Measurements from ENCODE around the gene NIT1.
"Not testable (repeated sequence)": the region's sequence is repeated elsewhere in the genome, so short reads cannot be mapped to it uniquely, and the experiment has no call there.

NIT1 gene

GRCh38 chr1:161115961-161116360 is 1.9 kb upstream of the NIT1 start:
- not testable (repeated sequence) for DNase-seq

- DNase-seq = peak; percentile 41
Measured at GRCh38 chr1:161119092-161119903, 1.4 kb downstream of the NIT1 start.

GRCh38 chr1:161121042-161121650 is 3.2 kb downstream of the NIT1 start:
- DNase-seq = no peak

- no peak for DNase-seq
Measured at GRCh38 chr1:161121834-161122233, 3.9 kb downstream of the NIT1 start.

GRCh38 chr1:161122967-161123366 is 5.1 kb downstream of the NIT1 start:
- DNase-seq = no peak

- DNase-seq = no peak
Measured at GRCh38 chr1:161127649-161128048, 9.7 kb downstream of the NIT1 start.

GRCh38 chr1:161128591-161129420 is 10.9 kb downstream of the NIT1 start:
- DNase-seq = no peak

- no peak for DNase-seq
Measured at GRCh38 chr1:161130266-161130665, 12.4 kb downstream of the NIT1 start.

- DNase-seq = no peak
Measured at GRCh38 chr1:161131523-161132409, 13.9 kb downstream of the NIT1 start.

GRCh38 chr1:161132410-161133219 is 14.7 kb downstream of the NIT1 start, which contains the start of gene DEDD:
DEDD (minus strand) TSS chr1:161132667; CDS start chr1:161124462, 8,205 bp downstream.
- DNase-seq = peak; percentile 86

- DNase-seq = no peak
Measured at GRCh38 chr1:161133220-161133740, 15.4 kb downstream of the NIT1 start.

GRCh38 chr1:161137881-161138280 is 20.0 kb downstream of the NIT1 start:
- DNase-seq = no peak

GRCh38 chr1:161138431-161138830 is 20.5 kb downstream of the NIT1 start:
- no peak for DNase-seq

GRCh38 chr1:161139766-161140165 is 21.9 kb downstream of the NIT1 start:
- peak; percentile 35 for DNase-seq

- DNase-seq = no peak
Measured at GRCh38 chr1:161140755-161141400, 23.0 kb downstream of the NIT1 start.

GRCh38 chr1:161145832-161146231 is 27.9 kb downstream of the NIT1 start:
- DNase-seq = no peak

- DNase-seq = no peak
Measured at GRCh38 chr1:161153176-161153575, 35.3 kb downstream of the NIT1 start.

- peak; percentile 78 for DNase-seq
Measured at GRCh38 chr1:161153682-161154337, 35.9 kb downstream of the NIT1 start, which contains the start of gene UFC1. UFC1 (plus strand) TSS chr1:161153978; CDS start chr1:161153998, 20 bp downstream.

- no peak for DNase-seq
Measured at GRCh38 chr1:161157867-161158266, 40.0 kb downstream of the NIT1 start.
